Left lung (tissue), 10 donors: ENCODE data around the gene CACNA1F. TPM values are rescaled to one million over a fixed set of nuclear protein-coding genes. Genes with fewer than 3 reads are reported as not detected.

ENCODE experiments used
- ATAC-seq: fragments of 200-7000 bp; cut with Tn5 transposase; one replicate; pipeline ENCODE4 v1.9.1; 2020; ENCODE audit warnings: moderate library complexity
- DNase-seq, 4 donors: peaks; one replicate each; pipeline ENCODE4 v3.0.0-alpha.2; 2013 to 2020
- H3K27ac ChIP-seq, 2 donors: fragments of 200-600 bp; sonication (generic) in 1 of 2; one replicate each; pipeline versions ENCODE4 v1.5.0 to v1.8.0; 2020 to 2021
- H3K27me3 ChIP-seq, 2 donors: fragments of 200-600 bp; sonication (generic) in 1 of 2; one replicate each; pipeline versions ENCODE4 v1.5.0 to v1.8.0; 2020 to 2021
- H3K36me3 ChIP-seq, 2 donors: fragments of 200-600 bp; sonication (generic) in 1 of 2; one replicate each; pipeline versions ENCODE4 v1.5.0 to v1.8.0; 2020 to 2021
- H3K4me1 ChIP-seq, 2 donors: fragments of 200-600 bp; one replicate each; pipeline ENCODE4 v1.8.0; 2021
- H3K4me3 ChIP-seq, 2 donors: fragments of 200-600 bp; sonication (generic) in 1 of 2; one replicate each; pipeline versions ENCODE4 v1.5.0 to v1.8.0; 2020 to 2021; ENCODE audit warnings: mild to moderate bottlenecking in 1 of 2
- H3K9me3 ChIP-seq, 2 donors: fragments of 200-600 bp; sonication (generic) in 1 of 2; one replicate each; pipeline versions ENCODE4 v1.5.0 to v1.8.0; 2020 to 2021
- intact Hi-C, 2 donors: fragments of 100-400 bp; cut with DNase I; formaldehyde crosslinking; loops; one replicate each; pipeline versions ENCODE4 v1.11.2 to v1.14.2; 2022
- polyA plus RNA-seq, 6 donors: library from polyadenylated mRNA; unstranded; fragments of 120-200 nt; gene quantifications; one replicate each; pipeline ENCODE4 v1.2.1, GENCODE V29; 2013; ENCODE audit not compliant: insufficient read length in 6 of 6
- total RNA-seq, 2 donors: library from RNA; stranded (reverse); fragmentation: NEBNext Ultra II Directional; extraction: Animal tissue kit (Norgen Biotek cat#: 25700); gene quantifications; one replicate each; pipeline ENCODE4 v1.2.1, GENCODE V29; 2021
- TF ChIP-seq, protein P1 (sequence below), 2 donors: fragments of 200-600 bp; sonication (generic) in 1 of 2; IDR thresholded peaks; one replicate each; pipeline versions ENCODE4 v1.5.0 to v1.8.0; 2021; ENCODE audit warnings: antibody characterized with exemption in 2 of 2
- donor health status: DM: no; HTN: yes; CAD: no.
- donor health status: DM: no; HTN: no; CAD: no.

CACNA1F gene
- total and polyA plus RNA-seq, 8 donors: 0.20 to 0.73 (median 0.25) TPM

DNA sequence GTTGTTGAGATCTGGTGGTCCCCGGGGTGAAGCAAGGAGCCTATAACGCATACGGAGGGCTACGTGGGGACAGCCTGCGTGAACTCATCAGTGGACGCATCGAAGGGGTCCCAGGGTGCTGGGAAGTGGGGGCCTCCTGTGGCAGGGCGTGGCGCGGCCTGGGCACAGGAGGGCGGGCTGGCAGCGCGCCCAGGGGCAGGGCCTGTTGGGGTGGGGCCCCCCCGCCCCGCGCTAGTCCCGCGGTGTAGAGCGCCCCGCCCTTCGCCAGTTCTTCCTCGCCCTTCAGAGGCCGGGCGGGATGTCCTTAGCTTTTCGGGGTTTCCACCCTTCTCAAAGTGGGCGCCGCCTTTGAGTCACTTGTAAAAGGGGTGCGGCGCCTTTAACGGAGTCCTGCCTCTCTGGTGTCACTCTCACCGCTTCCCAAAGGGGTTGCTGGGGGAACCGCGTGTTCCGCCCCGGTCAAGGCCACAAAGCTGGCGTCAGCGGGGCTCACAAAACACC, 60.8 kb downstream of the CACNA1F start:
- peak in 2 of 4 donors; percentile 83 to 92 for DNase-seq
- TF ChIP-seq, protein P1, sequence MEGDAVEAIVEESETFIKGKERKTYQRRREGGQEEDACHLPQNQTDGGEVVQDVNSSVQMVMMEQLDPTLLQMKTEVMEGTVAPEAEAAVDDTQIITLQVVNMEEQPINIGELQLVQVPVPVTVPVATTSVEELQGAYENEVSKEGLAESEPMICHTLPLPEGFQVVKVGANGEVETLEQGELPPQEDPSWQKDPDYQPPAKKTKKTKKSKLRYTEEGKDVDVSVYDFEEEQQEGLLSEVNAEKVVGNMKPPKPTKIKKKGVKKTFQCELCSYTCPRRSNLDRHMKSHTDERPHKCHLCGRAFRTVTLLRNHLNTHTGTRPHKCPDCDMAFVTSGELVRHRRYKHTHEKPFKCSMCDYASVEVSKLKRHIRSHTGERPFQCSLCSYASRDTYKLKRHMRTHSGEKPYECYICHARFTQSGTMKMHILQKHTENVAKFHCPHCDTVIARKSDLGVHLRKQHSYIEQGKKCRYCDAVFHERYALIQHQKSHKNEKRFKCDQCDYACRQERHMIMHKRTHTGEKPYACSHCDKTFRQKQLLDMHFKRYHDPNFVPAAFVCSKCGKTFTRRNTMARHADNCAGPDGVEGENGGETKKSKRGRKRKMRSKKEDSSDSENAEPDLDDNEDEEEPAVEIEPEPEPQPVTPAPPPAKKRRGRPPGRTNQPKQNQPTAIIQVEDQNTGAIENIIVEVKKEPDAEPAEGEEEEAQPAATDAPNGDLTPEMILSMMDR (IDR thresholded peaks at IDR 0.05): no peak

DNA sequence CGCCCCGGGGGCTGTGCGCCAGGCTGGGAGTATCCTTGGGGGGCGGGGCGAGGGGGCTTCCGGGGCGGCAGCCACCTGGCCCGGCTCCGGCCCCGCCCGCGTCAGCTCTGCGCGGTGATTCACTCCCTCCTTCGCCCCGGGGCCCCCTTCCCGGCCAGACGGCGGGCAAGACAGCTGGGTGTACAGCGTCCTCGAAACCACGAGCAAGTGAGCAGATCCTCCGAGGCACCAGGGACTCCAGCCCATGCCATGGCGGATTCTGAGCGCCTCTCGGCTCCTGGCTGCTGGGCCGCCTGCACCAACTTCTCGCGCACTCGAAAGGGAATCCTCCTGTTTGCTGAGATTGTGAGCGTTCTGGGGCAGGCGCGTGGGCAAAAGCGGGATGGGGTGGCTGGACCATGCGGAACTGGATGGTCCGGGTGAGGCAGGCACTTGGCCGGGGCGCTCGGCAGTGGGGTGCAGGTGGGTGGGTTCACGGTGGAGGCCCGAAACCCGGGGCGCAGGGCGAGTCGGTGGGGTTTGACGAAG, 61.3 kb downstream of the CACNA1F start, which contains the start of gene PLP2:
Gene PLP2 (plus strand): TSS at position 147 of the 528 bp plus-strand sequence. CDS start 103 bp downstream, at position 250.
- no peaks in the 10 kb centered on the region for H3K9me3 ChIP-seq
- peak; percentile 42 for ATAC-seq
- H3K4me3 ChIP-seq: peak within 1 kb of the TSS; percentile 48 to 60
- H3K27me3 ChIP-seq: no peaks in the 10 kb centered on the region
- H3K36me3 ChIP-seq: peaks cover 0 to 32% of the 10 kb centered on the region in 2 donors
- peak in 1 of 4 donors; percentile 89 for DNase-seq
- TF ChIP-seq, protein P1 (IDR thresholded peaks at IDR 0.05): no peak
- intact Hi-C loops: no loop called here
- peaks cover 3 to 43% of the 10 kb centered on the region in 2 donors for H3K4me1 ChIP-seq
- peak within 1 kb of the TSS; percentile 73 to 91 for H3K27ac ChIP-seq

More for the DNA sequence above, 60.8 kb downstream of the CACNA1F start:
- intact Hi-C loops: no loop called here
- peak overlapping the region; percentile 73 to 91 for H3K27ac ChIP-seq
- peaks cover 0 to 37% of the 10 kb centered on the region in 2 donors for H3K36me3 ChIP-seq
- H3K4me1 ChIP-seq: peaks cover 0 to 48% of the 10 kb centered on the region in 2 donors
- H3K4me3 ChIP-seq: peak overlapping the region; percentile 48 to 60
- ATAC-seq: peak; percentile 80
- no peaks in the 10 kb centered on the region for H3K27me3 ChIP-seq
- no peaks in the 10 kb centered on the region for H3K9me3 ChIP-seq

DNA sequence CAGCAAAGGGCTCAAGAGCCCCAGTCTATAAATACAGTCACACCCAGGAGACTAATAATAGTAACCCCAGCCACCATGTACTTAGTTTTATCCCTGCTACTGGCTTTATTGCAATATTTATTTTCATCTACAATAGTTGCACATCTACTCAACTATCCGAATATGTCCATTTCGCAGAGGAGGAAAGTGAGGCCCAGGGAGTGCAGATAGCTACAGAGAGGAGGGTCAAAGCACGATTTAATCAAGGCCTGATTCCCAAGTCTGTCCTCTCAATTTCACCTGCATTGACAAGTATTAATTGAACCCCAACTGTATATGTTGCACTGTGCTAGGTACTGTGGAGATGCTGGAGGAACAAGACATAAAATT, 65.4 kb downstream of the CACNA1F start:
- Histone ChIP-seq H3K27ac (peak overlapping the region; percentile 92 to 98), H3K4me3 (peak overlapping the region in 1 of 2 donors; percentile 38), H3K9me3 (no peaks in the 10 kb centered on the region), H3K27me3 (no peaks in the 10 kb centered on the region), H3K36me3 (no peaks in the 10 kb centered on the region), H3K4me1 (peaks cover 5 to 27% of the 10 kb centered on the region in 2 donors)
- TF ChIP-seq, protein P1 (IDR thresholded peaks at IDR 0.05): no peak
- DNase-seq (no peak), ATAC-seq (no peak)
- intact Hi-C loops: no loop called here

DNA sequence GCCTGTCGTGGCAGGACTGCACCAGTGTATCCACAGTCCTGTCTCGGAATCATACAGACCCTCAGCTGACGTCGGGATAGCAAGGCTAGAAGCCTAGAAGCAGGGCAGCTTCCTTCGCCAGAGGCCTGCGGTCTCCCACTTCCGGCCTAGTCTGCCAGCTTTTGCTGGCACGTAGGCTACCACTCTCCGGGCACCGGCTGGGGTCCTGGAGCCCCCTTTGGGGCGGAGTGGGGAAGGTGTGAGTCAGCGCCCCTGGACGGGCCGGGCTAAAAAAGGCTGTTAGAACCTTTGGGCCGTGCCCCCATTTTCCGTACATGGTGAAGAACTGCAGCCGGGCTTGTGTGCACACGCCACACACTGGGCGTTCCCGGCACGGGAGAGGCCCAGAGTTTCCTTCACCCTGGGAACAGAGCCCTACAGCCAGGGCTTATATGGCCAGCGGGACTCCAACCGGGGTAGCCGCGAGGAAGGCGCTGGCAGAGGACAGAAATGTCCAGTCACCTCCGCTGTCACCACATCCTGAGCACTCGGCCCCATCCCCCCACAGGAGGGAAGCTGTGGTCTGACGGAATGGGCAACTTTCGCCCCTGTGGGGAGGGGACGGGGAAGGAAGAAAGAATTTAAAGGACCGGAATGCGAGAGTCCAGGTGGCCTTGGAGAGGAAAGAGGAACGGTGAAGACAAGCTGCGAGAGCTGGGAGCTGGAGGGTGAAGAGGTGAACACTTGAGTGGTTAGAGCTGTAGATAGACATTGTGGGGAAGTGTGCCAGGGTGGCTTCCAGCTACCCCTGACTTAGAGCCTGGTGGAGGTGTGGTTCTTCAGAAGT, 66.0 kb downstream of the CACNA1F start:
- no peaks in the 10 kb centered on the region for H3K36me3 ChIP-seq
- H3K4me1 ChIP-seq: peaks cover 5 to 26% of the 10 kb centered on the region in 2 donors
- H3K27ac ChIP-seq: peak overlapping the region; percentile 92 to 98
- DNase-seq (peak in 2 of 4 donors; percentile 79 to 91), ATAC-seq (peak; percentile 39)
- intact Hi-C loops: no loop called here
- H3K4me3 ChIP-seq: peak overlapping the region; percentile 17 to 38
- TF ChIP-seq, protein P1 (IDR thresholded peaks at IDR 0.05): no peak
- H3K9me3 ChIP-seq: no peaks in the 10 kb centered on the region
- no peaks in the 10 kb centered on the region for H3K27me3 ChIP-seq
